GM23338 (cell line): Measurements from ENCODE around the gene MYO5A. TPM values are rescaled to one million over a fixed set of nuclear protein-coding genes. Genes with fewer than 3 reads are reported as not detected.
"Not testable (repeated sequence)": the region's sequence is repeated elsewhere in the genome, so short reads cannot be mapped to it uniquely, and the experiment has no call there.

Experiments
- ATAC-seq: fragments of 200-7000 bp; cut with Tn5 transposase; 3 replicates; pipeline ENCODE4 v1.9.1; 2020
- DNase-seq: peaks from one replicate; pipeline ENCODE4 v3.0.0-alpha.2; 2015; ENCODE audit warnings: low spot score
- H2AFZ ChIP-seq: fragments of 200-600 bp; sonication (generic); 2 replicates; pipeline ENCODE4 v1.8.0; 2016; ENCODE audit warnings: antibody characterized with exemption, mild to moderate bottlenecking, moderate library complexity
- H3F3A ChIP-seq: fragments of 200-600 bp; sonication (generic); replicated peaks from 2 replicates; pipeline ENCODE4 v1.8.0; 2017; ENCODE audit warnings: antibody characterized with exemption, mixed run types, low read depth
- H3K27ac ChIP-seq: fragments of 200-600 bp; sonication (generic); 2 replicates; pipeline ENCODE4 v1.6.1; 2016; ENCODE audit warnings: low read depth
- H3K27me3 ChIP-seq: fragments of 200-600 bp; sonication (generic); 2 replicates; pipeline ENCODE4 v1.8.0; 2016; ENCODE audit warnings: mild to moderate bottlenecking, mixed run types, moderate library complexity; ENCODE audit not compliant: insufficient read depth
- H3K36me3 ChIP-seq: fragments of 200-600 bp; sonication (generic); 2 replicates; pipeline ENCODE4 v1.8.0; 2016; ENCODE audit warnings: mild to moderate bottlenecking; ENCODE audit not compliant: insufficient read depth
- H3K4me1 ChIP-seq: fragments of 200-600 bp; sonication (generic); 2 replicates; pipeline ENCODE4 v1.8.0; 2016; ENCODE audit warnings: mild to moderate bottlenecking, moderate library complexity; ENCODE audit not compliant: insufficient read depth
- H3K4me2 ChIP-seq: fragments of 200-600 bp; sonication (generic); 2 replicates; pipeline ENCODE4 v1.7.1; 2017; ENCODE audit warnings: mixed run types
- H3K4me3 ChIP-seq: fragments of 200-600 bp; sonication (generic); 2 replicates; pipeline ENCODE4 v1.6.1; 2016; ENCODE audit warnings: mixed run types
- H3K79me2 ChIP-seq: fragments of 200-600 bp; sonication (generic); replicated peaks from 2 replicates; pipeline ENCODE4 v1.8.0; 2017; ENCODE audit warnings: mild to moderate bottlenecking; ENCODE audit not compliant: insufficient read depth
- H3K9me2 ChIP-seq: fragments of 200-600 bp; sonication (generic); 2 replicates; pipeline ENCODE4 v1.8.0; 2017; ENCODE audit not compliant: insufficient read depth
- H4K20me1 ChIP-seq: fragments of 200-600 bp; sonication (generic); replicated peaks from 2 replicates; pipeline ENCODE4 v1.8.0; 2017; ENCODE audit warnings: mild to moderate bottlenecking; ENCODE audit not compliant: insufficient read depth
- H3K27ac Mint-ChIP-seq: 2 replicates; pipeline ENCODE4 v1.8.0; 2020; ENCODE audit warnings: inconsistent platforms, mild to moderate bottlenecking, moderate library complexity, mixed read lengths
- H3K27me3 Mint-ChIP-seq: 3 replicates; pipeline ENCODE4 v1.8.0; 2022; ENCODE audit warnings: low read depth, mild to moderate bottlenecking, moderate library complexity, mixed read lengths, inconsistent platforms; ENCODE audit not compliant: insufficient read depth, poor library complexity
- H3K36me3 Mint-ChIP-seq: 3 replicates; pipeline ENCODE4 v1.8.0; 2021; ENCODE audit warnings: low read depth, mild to moderate bottlenecking, inconsistent platforms, moderate library complexity, mixed read lengths
- H3K4me1 Mint-ChIP-seq: 3 replicates; pipeline ENCODE4 v1.8.0; 2020; ENCODE audit warnings: mild to moderate bottlenecking, inconsistent platforms, mixed read lengths
- H3K4me3 Mint-ChIP-seq: 3 replicates; pipeline ENCODE4 v1.8.0; 2021; ENCODE audit warnings: moderate library complexity, mild to moderate bottlenecking, inconsistent platforms, mixed read lengths
- H3K9me3 Mint-ChIP-seq: 3 replicates; pipeline ENCODE4 v1.8.0; 2020; ENCODE audit warnings: moderate library complexity, mild to moderate bottlenecking, inconsistent platforms, mixed read lengths
- CREB1 ChIP-seq: fragments of 250-450 bp; sonication (Bioruptor Pico); IDR thresholded peaks from 2 replicates; pipeline ENCODE4 v1.5.0; 2020; ENCODE audit warnings: low read depth, mild to moderate bottlenecking, moderate library complexity
- NANOG ChIP-seq: IDR thresholded peaks from 2 replicates; pipeline ENCODE4 v1.6.1; 2016; ENCODE audit warnings: antibody characterized with exemption, borderline replicate concordance
- REST ChIP-seq: IDR thresholded peaks from one replicate; pipeline ENCODE4 v1.6.1; 2018; ENCODE audit warnings: antibody characterized with exemption; ENCODE audit not compliant: unreplicated experiment
- polyA plus RNA-seq: library from polyadenylated mRNA; unstranded; fragments of >200 nt; fragmentation: Nextera tagmentation; extraction: Ambion mirVana; gene quantifications from 2 replicates; pipeline ENCODE4 v1.2.1, GENCODE V29; 2016
- total RNA-seq: library from RNA; depleted of rRNA; stranded (reverse); fragments of >200 nt; shearing (Covaris generic); gene quantifications from 2 replicates; pipeline ENCODE4 v1.2.3, GENCODE V29; 2014
- TF ChIP-seq, protein P1 (sequence below): fragments of 250-450 bp; sonication (Bioruptor Pico); IDR thresholded peaks from 2 replicates; pipeline ENCODE4 v1.5.0; 2020; ENCODE audit warnings: mild to moderate bottlenecking, moderate library complexity

Gene MYO5A
- total and polyA plus RNA-seq, 2 experiments from 2014 or later, result 5.7 to 31.8 TPM

- peaks cover 23% of the 10 kb centered on the region; the same call in 1 of the 2 replicates for H3K4me1 ChIP-seq
- Mint-ChIP-seq H3K27ac (peak overlapping the region; percentile 14; the same call in 1 of the 2 replicates), H3K4me1 (peaks cover 32% of the 10 kb centered on the region)
- not testable (repeated sequence) for H3K27me3 Mint-ChIP-seq, H3K4me3 Mint-ChIP-seq, ATAC-seq, H3K9me3 Mint-ChIP-seq, H3K36me3 Mint-ChIP-seq, H2AFZ ChIP-seq, H3K4me3 ChIP-seq, H3K36me3 ChIP-seq, H3K4me2 ChIP-seq, DNase-seq, H3K9me2 ChIP-seq, H3K27me3 ChIP-seq, H3F3A ChIP-seq
- H3K79me2 ChIP-seq, result peaks cover 79% of the 10 kb centered on the region
- peaks cover 53% of the 10 kb centered on the region for H4K20me1 ChIP-seq
- H3K27ac ChIP-seq, result peak overlapping the region; percentile 35; the same call in 1 of the 2 replicates
These were observed 37.0 kb upstream of the MYO5A start for GRCh38 chr15:52565417-52566358.

- Histone ChIP-seq H2AFZ (no peak overlapping the region), H4K20me1 (peaks cover 72% of the 10 kb centered on the region), H3K9me2 (no peaks in the 10 kb centered on the region), H3K36me3 (no peaks in the 10 kb centered on the region), H3K4me3 (no peak overlapping the region), H3K4me1 (peaks cover 23% of the 10 kb centered on the region; the same call in 1 of the 2 replicates), H3K27ac (no peak overlapping the region), H3F3A (no peaks in the 10 kb centered on the region), H3K27me3 (no peaks in the 10 kb centered on the region), H3K79me2 (peaks cover 100% of the 10 kb centered on the region), H3K4me2 (no peak overlapping the region)
- no peak for DNase-seq
- peaks cover 38% of the 10 kb centered on the region for H3K4me1 Mint-ChIP-seq
- no peaks in the 10 kb centered on the region for H3K9me3 Mint-ChIP-seq
- no peak overlapping the region for H3K4me3 Mint-ChIP-seq
- H3K27ac Mint-ChIP-seq, result no peak overlapping the region
- H3K36me3 Mint-ChIP-seq, result peaks cover 13% of the 10 kb centered on the region; the same call in 2 of the 3 replicates
- H3K27me3 Mint-ChIP-seq, result peaks cover 8% of the 10 kb centered on the region
- ATAC-seq, result no peak
- TF ChIP-seq CREB1 (no peak), REST (no peak), NANOG (no peak)
- TF ChIP-seq, protein P1, sequence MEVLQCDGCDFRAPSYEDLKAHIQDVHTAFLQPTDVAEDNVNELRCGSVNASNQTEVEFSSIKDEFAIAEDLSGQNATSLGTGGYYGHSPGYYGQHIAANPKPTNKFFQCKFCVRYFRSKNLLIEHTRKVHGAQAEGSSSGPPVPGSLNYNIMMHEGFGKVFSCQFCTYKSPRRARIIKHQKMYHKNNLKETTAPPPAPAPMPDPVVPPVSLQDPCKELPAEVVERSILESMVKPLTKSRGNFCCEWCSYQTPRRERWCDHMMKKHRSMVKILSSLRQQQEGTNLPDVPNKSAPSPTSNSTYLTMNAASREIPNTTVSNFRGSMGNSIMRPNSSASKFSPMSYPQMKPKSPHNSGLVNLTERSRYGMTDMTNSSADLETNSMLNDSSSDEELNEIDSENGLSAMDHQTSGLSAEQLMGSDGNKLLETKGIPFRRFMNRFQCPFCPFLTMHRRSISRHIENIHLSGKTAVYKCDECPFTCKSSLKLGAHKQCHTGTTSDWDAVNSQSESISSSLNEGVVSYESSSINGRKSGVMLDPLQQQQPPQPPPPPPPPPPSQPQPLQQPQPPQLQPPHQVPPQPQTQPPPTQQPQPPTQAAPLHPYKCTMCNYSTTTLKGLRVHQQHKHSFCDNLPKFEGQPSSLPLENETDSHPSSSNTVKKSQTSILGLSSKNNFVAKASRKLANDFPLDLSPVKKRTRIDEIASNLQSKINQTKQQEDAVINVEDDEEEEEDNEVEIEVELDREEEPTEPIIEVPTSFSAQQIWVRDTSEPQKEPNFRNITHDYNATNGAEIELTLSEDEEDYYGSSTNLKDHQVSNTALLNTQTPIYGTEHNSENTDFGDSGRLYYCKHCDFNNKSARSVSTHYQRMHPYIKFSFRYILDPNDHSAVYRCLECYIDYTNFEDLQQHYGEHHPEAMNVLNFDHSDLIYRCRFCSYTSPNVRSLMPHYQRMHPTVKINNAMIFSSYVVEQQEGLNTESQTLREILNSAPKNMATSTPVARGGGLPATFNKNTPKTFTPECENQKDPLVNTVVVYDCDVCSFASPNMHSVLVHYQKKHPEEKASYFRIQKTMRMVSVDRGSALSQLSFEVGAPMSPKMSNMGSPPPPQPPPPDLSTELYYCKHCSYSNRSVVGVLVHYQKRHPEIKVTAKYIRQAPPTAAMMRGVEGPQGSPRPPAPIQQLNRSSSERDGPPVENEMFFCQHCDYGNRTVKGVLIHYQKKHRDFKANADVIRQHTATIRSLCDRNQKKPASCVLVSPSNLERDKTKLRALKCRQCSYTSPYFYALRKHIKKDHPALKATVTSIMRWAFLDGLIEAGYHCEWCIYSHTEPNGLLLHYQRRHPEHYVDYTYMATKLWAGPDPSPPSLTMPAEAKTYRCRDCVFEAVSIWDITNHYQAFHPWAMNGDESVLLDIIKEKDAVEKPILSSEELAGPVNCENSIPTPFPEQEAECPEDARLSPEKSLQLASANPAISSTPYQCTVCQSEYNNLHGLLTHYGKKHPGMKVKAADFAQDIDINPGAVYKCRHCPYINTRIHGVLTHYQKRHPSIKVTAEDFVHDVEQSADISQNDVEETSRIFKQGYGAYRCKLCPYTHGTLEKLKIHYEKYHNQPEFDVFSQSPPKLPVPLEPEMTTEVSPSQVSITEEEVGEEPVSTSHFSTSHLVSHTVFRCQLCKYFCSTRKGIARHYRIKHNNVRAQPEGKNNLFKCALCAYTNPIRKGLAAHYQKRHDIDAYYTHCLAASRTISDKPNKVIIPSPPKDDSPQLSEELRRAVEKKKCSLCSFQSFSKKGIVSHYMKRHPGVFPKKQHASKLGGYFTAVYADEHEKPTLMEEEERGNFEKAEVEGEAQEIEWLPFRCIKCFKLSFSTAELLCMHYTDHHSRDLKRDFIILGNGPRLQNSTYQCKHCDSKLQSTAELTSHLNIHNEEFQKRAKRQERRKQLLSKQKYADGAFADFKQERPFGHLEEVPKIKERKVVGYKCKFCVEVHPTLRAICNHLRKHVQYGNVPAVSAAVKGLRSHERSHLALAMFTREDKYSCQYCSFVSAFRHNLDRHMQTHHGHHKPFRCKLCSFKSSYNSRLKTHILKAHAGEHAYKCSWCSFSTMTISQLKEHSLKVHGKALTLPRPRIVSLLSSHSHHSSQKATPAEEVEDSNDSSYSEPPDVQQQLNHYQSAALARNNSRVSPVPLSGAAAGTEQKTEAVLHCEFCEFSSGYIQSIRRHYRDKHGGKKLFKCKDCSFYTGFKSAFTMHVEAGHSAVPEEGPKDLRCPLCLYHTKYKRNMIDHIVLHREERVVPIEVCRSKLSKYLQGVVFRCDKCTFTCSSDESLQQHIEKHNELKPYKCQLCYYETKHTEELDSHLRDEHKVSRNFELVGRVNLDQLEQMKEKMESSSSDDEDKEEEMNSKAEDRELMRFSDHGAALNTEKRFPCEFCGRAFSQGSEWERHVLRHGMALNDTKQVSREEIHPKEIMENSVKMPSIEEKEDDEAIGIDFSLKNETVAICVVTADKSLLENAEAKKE, result no peak
These were observed 34.9 kb upstream of the MYO5A start for GRCh38 chr15:52563501-52564060.
